Ishikawa (cell line): ENCODE measurements around the gene ZNF234.

Experiments
- CEBPB ChIP-seq: IDR thresholded peaks from 2 replicates; pipeline ENCODE4 v1.6.1; 2012
- CREB1 ChIP-seq: IDR thresholded peaks from 2 replicates; pipeline ENCODE4 v1.6.1; 2012; ENCODE audit warnings: low read depth
- EGR1 ChIP-seq: IDR thresholded peaks from 2 replicates; pipeline ENCODE4 v1.6.1; 2012
- EP300 ChIP-seq: IDR thresholded peaks from 2 replicates; pipeline ENCODE4 v1.6.1; 2012; ENCODE audit warnings: borderline replicate concordance
- FOXM1 ChIP-seq: IDR thresholded peaks from 2 replicates; pipeline ENCODE4 v1.6.1; 2012; ENCODE audit warnings: low read depth, borderline replicate concordance
- MAX ChIP-seq: IDR thresholded peaks from 2 replicates; pipeline ENCODE4 v1.6.1; 2012
- NFIC ChIP-seq: IDR thresholded peaks from 2 replicates; pipeline ENCODE4 v1.6.1; 2012
- RAD21 ChIP-seq: IDR thresholded peaks from 2 replicates; pipeline ENCODE4 v1.6.1; 2012; ENCODE audit warnings: low read depth
- TAF1 ChIP-seq: IDR thresholded peaks from 2 replicates; pipeline ENCODE4 v1.6.1; 2012; ENCODE audit warnings: low read depth, mild to moderate bottlenecking
- TCF12 ChIP-seq: IDR thresholded peaks from 2 replicates; pipeline ENCODE4 v1.6.1; 2012; ENCODE audit warnings: low read depth
- TEAD4 ChIP-seq: IDR thresholded peaks from 2 replicates; pipeline ENCODE4 v1.6.1; 2012
- YY1 ChIP-seq: IDR thresholded peaks from 2 replicates; pipeline ENCODE4 v1.6.1; 2012; ENCODE audit warnings: low read depth
- ZBTB7A ChIP-seq: IDR thresholded peaks from 2 replicates; pipeline ENCODE4 v1.6.1; 2012; ENCODE audit warnings: low read depth
- TF ChIP-seq, protein P1 (sequence below): IDR thresholded peaks from 2 replicates; pipeline ENCODE4 v1.6.1; 2012
- TF ChIP-seq, protein P2 (sequence below): IDR thresholded peaks from 2 replicates; pipeline ENCODE4 v1.6.1; 2012; ENCODE audit warnings: low read depth, mild to moderate bottlenecking

The ZNF234 gene

GRCh38 chr19:44164327-44164672 is 22.9 kb downstream of the ZNF234 start:
- no peak for TF ChIP-seq MAX
- TF ChIP-seq EGR1: no peak
- TF ChIP-seq EP300: no peak
- TF ChIP-seq TEAD4: no peak
- no peak for TF ChIP-seq FOXM1
- no peak for TF ChIP-seq CREB1
- TF ChIP-seq, protein P1, sequence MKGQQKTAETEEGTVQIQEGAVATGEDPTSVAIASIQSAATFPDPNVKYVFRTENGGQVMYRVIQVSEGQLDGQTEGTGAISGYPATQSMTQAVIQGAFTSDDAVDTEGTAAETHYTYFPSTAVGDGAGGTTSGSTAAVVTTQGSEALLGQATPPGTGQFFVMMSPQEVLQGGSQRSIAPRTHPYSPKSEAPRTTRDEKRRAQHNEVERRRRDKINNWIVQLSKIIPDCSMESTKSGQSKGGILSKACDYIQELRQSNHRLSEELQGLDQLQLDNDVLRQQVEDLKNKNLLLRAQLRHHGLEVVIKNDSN: no peak
- TF ChIP-seq, protein P2, sequence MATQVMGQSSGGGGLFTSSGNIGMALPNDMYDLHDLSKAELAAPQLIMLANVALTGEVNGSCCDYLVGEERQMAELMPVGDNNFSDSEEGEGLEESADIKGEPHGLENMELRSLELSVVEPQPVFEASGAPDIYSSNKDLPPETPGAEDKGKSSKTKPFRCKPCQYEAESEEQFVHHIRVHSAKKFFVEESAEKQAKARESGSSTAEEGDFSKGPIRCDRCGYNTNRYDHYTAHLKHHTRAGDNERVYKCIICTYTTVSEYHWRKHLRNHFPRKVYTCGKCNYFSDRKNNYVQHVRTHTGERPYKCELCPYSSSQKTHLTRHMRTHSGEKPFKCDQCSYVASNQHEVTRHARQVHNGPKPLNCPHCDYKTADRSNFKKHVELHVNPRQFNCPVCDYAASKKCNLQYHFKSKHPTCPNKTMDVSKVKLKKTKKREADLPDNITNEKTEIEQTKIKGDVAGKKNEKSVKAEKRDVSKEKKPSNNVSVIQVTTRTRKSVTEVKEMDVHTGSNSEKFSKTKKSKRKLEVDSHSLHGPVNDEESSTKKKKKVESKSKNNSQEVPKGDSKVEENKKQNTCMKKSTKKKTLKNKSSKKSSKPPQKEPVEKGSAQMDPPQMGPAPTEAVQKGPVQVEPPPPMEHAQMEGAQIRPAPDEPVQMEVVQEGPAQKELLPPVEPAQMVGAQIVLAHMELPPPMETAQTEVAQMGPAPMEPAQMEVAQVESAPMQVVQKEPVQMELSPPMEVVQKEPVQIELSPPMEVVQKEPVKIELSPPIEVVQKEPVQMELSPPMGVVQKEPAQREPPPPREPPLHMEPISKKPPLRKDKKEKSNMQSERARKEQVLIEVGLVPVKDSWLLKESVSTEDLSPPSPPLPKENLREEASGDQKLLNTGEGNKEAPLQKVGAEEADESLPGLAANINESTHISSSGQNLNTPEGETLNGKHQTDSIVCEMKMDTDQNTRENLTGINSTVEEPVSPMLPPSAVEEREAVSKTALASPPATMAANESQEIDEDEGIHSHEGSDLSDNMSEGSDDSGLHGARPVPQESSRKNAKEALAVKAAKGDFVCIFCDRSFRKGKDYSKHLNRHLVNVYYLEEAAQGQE: no peak

GRCh38 chr19:44164673-44165512 is 23.5 kb downstream of the ZNF234 start, which contains the start of gene ZNF226:
Gene ZNF226 (plus strand): TSS chr19:44165100. CDS start chr19:44170081, 4,981 bp downstream.
- TF ChIP-seq, protein P1: no peak; the same call in 1 of the 2 replicates
- TF ChIP-seq TCF12: peak; percentile 59
- no peak for TF ChIP-seq FOXM1
- no peak for TF ChIP-seq EP300
- TF ChIP-seq, protein P2: no peak
- peak; percentile 61 for TF ChIP-seq TEAD4
- TF ChIP-seq NFIC: no peak
- no peak for TF ChIP-seq CEBPB
- no peak for TF ChIP-seq TAF1
- TF ChIP-seq RAD21: no peak
- no peak for TF ChIP-seq EGR1
- TF ChIP-seq ZBTB7A: no peak
- TF ChIP-seq CREB1: peak; percentile 34
- TF ChIP-seq YY1: peak; percentile 93
- no peak for TF ChIP-seq MAX

DNA sequence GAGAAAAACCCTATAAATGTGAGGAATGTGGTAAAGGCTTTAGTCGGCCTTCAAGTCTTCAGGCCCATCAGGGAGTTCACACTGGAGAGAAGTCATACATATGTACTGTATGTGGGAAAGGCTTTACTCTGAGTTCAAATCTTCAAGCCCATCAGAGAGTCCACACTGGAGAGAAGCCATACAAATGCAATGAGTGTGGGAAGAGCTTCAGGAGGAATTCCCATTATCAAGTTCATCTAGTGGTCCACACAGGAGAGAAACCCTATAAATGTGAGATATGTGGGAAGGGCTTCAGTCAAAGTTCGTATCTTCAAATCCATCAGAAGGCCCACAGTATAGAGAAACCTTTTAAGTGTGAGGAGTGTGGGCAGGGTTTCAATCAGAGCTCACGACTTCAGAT is 35.2 kb downstream of the ZNF234 start:
- TF ChIP-seq CEBPB (no peak), TCF12 (no peak), TEAD4 (no peak)

DNA sequence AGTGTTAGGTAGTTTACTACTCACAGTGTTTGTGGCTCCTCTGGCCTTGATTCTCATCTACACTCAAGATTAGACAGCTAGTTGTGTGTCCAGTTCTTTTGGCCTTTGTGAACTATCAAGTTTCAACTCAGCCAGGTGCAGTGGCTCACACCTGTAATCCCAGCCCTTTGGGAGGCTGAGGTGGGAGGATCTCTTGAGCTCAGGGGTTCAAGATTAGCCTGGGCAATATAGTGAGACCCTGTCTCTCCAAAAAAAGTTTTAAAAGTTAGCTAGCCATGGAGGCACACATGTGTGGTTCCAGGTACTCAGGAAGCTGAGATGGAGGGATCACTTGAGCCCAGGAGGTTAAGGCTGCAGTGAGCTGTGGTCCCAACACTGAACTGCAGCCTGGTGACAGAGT is 39.6 kb downstream of the ZNF234 start:
- TF ChIP-seq RAD21 (no peak), TAF1 (no peak), TEAD4 (no peak), YY1 (no peak), MAX (no peak), TCF12 (no peak), ZBTB7A (no peak), EP300 (no peak), CEBPB (no peak), CREB1 (no peak)
- TF ChIP-seq, protein P2: no peak
- TF ChIP-seq, protein P1: no peak
